KOPT-K1 (cell line): ENCODE results near the gene PRKD3.
A peak's percentile ranks its signal among the peaks of the same experiment; 100 is the strongest.

Experiments
- H3K27ac ChIP-seq: fragments of 200-600 bp; sonication (generic); 2 replicates; pipeline ENCODE4 v1.5.1; 2016; ENCODE audit warnings: antibody characterized with exemption, mild to moderate bottlenecking, low read depth, low read length; ENCODE audit not compliant: poor library complexity, severe bottlenecking
- H3K36me3 ChIP-seq: fragments of 200-600 bp; sonication (generic); 2 replicates; pipeline ENCODE4 v1.5.1; 2017; ENCODE audit warnings: antibody characterized with exemption, mild to moderate bottlenecking, low read length, moderate library complexity; ENCODE audit not compliant: insufficient read depth
- H3K9me3 ChIP-seq: fragments of 200-600 bp; sonication (generic); 2 replicates; pipeline ENCODE4 v1.5.1; 2017; ENCODE audit warnings: antibody characterized with exemption, low read length, mild to moderate bottlenecking; ENCODE audit not compliant: insufficient read depth, poor library complexity, severe bottlenecking

The PRKD3 gene

DNA sequence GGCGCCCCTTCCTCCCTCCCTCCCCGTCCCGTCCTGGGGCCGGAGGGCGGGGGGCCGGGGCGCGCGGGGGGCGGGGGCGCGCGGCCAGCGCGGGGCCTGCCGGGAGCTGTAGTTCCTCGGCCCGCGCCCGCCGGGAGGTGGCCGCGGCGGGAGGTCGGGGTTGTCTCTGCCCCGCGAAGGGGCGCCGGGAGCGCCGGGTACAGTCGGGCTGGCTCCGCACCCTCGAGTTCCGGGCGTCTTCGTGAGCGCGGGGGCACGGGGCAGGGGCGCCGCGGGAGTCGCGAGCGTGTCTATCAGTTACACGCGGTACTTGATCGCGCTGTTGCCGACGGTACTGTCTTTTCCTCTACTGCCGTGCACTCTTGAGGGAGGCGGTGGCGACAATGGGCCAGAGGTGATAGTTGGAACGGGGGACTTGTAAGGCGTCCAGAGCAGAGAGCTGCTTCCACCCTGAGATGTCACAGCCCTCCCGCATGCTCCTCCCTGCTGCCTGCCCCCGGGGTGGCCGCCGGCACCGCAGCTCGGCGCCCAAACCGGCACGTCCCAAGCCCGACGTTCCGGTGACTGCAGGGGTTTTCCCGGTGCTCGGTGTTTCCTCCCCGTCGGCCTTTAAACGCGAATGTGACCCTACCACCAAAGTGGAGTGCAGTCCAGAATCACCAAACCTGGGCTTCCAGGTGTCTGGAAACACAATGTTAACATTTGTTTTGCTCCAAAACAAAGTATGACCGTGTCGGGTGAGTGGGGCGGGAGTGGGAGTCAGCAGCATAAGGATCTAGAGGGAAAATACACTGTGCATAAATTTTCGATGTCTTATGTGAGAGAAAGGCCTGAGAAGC lies at the start of gene PRKD3:
TSS of gene PRKD3 (minus strand) at position 48 of the 839 bp plus-strand sequence. CDS start 8,309 bp downstream, outside the sequence.
- Histone ChIP-seq H3K27ac (peak within 1 kb of the TSS; percentile 54), H3K36me3 (no peaks in the 10 kb centered on the region), H3K9me3 (no peaks in the 10 kb centered on the region)

DNA sequence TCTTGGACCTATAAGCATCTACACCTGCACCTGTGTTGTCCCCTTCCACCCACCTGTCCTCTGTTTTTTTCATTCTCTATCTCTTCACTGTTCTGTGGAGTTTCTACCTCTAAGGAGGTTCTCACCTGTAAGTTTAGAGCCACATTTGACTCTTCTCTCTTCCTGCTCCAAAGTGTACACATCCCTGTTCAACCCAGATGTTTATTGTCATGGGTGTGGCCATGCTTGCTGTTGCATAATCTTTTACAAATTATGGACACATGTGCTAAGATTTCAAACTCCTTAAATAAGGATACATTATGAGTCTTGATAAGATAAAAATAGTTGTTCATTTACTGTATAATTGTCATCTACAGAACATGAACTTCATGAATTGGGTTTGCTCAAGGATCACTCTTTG lies 47.4 kb upstream of the PRKD3 start:
- H3K36me3 ChIP-seq, result no peaks in the 10 kb centered on the region
- no peak overlapping the region for H3K27ac ChIP-seq
- H3K9me3 ChIP-seq, result no peaks in the 10 kb centered on the region

- no peak overlapping the region for H3K27ac ChIP-seq
- H3K9me3 ChIP-seq, result no peaks in the 10 kb centered on the region
- no peaks in the 10 kb centered on the region for H3K36me3 ChIP-seq
Measured at GRCh38 chr2:37370666-37371065, 46.0 kb upstream of the PRKD3 start.

GRCh38 chr2:37367984-37368383 lies 43.4 kb upstream of the PRKD3 start:
- Histone ChIP-seq H3K27ac (no peak overlapping the region), H3K9me3 (no peaks in the 10 kb centered on the region), H3K36me3 (no peaks in the 10 kb centered on the region)

DNA sequence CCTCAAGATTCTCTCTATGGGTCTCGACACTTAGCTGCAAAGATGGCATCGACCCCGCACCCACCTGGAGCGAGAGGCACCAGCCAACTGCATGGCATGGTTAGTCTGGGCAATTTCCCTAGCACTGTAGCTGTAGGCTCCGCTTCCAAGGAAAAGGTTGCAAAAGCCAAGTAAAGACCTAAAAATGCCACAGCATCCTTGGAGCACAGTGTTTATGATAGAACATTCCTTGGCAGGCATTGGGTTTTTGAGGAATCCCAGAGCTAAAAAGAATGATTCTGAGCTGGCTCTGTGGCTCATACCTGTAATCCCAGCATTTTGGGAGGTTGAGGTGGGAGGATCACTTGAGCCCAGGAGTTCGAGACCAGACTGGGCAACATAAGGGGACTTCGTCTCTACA lies 42.7 kb upstream of the PRKD3 start:
- Histone ChIP-seq H3K9me3 (no peaks in the 10 kb centered on the region), H3K36me3 (no peaks in the 10 kb centered on the region), H3K27ac (no peak overlapping the region)

- Histone ChIP-seq H3K27ac (no peak overlapping the region), H3K9me3 (no peaks in the 10 kb centered on the region), H3K36me3 (no peaks in the 10 kb centered on the region)
Measured at GRCh38 chr2:37366773-37367172, 42.1 kb upstream of the PRKD3 start.

DNA sequence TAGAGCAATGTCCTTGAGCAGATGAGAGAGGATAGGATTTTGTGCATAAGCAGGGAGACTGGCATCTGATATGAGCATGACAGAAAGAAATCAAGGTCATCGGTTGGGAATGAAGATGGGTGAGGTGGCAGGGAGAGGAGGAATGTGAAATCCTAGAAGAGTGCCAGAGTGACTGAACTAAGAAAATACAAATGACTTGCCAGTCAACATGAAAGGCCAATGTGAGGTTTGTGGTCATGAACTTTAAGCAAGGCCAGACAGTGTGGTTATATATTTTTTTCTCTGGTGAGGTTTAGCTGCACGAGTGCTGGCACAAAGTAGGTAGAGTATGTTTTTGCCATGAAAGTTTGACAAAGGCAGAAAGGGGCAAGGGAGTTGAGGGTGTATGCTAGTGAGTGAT lies 41.0 kb upstream of the PRKD3 start:
- no peaks in the 10 kb centered on the region for H3K36me3 ChIP-seq
- no peaks in the 10 kb centered on the region for H3K9me3 ChIP-seq
- H3K27ac ChIP-seq, result no peak overlapping the region

GRCh38 chr2:37364351-37364750 lies 39.7 kb upstream of the PRKD3 start:
- Histone ChIP-seq H3K36me3 (no peaks in the 10 kb centered on the region), H3K9me3 (no peaks in the 10 kb centered on the region), H3K27ac (no peak overlapping the region)

- H3K27ac ChIP-seq, result no peak overlapping the region
- H3K9me3 ChIP-seq, result no peaks in the 10 kb centered on the region
- no peaks in the 10 kb centered on the region for H3K36me3 ChIP-seq
Measured at GRCh38 chr2:37361994-37362698, 37.5 kb upstream of the PRKD3 start.

DNA sequence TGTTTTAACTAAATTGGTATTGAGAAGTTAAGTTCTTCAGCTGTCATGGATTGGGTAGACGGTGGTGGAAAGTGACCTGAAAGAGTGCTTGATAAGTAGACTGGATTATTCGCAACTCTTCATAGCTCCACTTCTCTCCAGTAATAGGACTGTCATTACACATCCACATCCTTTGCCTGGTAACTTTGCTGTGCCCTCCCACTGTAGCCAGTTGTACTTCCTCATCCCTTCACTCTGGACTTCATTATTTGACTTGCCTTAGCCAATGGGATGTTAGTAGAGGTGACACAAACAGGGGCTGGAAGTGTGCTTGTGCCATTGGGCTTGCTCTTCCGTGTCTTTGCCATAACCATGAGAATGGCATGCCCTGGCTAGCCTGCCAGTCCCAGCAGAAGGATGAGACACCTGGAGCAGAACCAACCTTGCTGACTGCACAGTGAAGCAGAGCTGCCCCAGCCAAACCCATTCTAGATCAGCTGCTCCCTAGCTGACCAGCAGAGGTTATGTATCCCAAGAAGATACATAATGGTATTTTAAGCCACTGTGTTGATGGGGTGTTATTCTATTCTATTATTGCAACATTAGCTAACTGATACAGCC lies 36.7 kb upstream of the PRKD3 start:
- Histone ChIP-seq H3K9me3 (no peaks in the 10 kb centered on the region), H3K27ac (no peak overlapping the region), H3K36me3 (no peaks in the 10 kb centered on the region)

- no peaks in the 10 kb centered on the region for H3K9me3 ChIP-seq
- H3K36me3 ChIP-seq, result no peaks in the 10 kb centered on the region
- no peak overlapping the region for H3K27ac ChIP-seq
Measured at GRCh38 chr2:37358466-37358865, 33.8 kb upstream of the PRKD3 start.

DNA sequence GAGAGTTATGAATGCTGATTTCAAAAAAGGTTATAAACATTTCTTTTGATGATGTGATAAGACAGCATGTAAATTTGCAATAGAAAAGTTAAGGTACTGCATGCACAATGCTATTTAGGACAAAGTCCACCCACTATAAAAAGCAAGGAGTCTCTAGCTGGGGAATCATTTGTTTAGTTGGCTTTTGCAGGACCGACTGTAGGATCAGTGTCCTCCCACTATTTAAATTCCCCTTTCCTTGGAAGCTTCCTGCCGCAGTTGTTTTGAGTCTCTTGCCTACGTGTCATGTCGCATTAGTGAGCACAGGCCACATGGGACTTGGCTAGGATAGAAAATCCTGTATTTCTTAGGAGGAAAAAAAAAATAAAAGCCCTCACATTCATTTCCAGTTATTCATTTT lies 32.9 kb upstream of the PRKD3 start:
- Histone ChIP-seq H3K27ac (no peak overlapping the region), H3K9me3 (no peaks in the 10 kb centered on the region), H3K36me3 (no peaks in the 10 kb centered on the region)

DNA sequence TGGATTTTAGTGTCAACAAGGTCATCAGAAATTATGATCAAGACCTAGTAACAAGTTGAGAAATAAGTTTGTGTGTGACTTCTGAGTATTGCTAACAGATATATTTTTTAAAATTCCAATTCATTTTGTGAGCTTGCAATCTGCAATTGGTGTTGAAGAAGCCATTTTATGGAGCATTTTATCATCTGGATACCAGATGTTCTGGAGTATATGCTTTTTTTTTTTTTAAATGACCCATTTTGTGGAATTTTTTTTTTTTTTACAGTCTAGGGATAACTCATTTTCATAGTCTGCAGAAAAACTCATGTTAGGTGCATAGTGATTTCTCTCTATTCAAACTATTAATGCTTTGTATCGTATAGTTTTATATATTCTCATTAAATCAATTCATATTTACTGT lies 32.4 kb upstream of the PRKD3 start:
- no peaks in the 10 kb centered on the region for H3K9me3 ChIP-seq

DNA sequence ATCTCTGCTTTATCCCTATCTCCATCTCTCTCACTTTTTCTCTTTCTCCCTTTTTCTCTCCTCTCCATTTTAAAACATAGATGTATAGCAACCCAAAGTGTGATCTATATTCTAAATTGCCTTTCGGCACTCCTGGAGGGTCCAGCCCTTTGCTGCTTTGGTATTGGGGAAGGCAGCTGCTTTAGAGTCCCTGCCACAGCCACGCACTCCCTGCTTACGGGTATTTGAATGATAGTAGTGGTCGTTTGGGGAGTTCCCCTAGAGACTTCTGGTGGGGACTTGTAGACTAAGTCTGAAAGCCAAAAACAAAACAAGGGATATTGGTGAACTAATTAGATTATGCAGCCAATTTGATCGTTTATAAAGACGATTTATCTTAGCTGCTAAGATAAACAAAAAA lies 31.7 kb upstream of the PRKD3 start:
- Histone ChIP-seq H3K27ac (no peak overlapping the region), H3K9me3 (no peaks in the 10 kb centered on the region), H3K36me3 (no peaks in the 10 kb centered on the region)

More for the DNA sequence above, 32.4 kb upstream of the PRKD3 start:
- Histone ChIP-seq H3K27ac (no peak overlapping the region), H3K36me3 (no peaks in the 10 kb centered on the region)

DNA sequence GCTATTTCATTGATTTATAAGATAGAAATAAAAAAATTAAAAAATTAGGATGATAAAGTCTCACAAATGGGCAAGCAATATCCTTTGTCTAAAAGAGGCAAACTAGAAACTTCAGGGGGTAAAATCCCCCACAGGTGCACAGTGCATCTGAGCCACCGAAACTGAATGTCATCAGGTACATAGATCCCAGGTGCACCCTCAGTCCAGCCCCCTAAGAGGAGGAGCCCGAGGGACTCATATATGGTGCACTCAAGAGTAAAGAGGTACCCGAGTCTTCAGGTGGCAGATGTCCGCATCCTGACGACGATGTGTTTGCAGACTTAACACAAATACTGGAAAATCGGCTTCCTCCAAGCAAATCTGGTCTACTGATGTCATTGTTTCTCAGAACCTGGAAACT lies 31.1 kb upstream of the PRKD3 start:
- H3K27ac ChIP-seq, result no peak overlapping the region
- H3K36me3 ChIP-seq, result no peaks in the 10 kb centered on the region
- H3K9me3 ChIP-seq, result no peaks in the 10 kb centered on the region
